ENCODE data around the gene PPP4R2.

DNA sequence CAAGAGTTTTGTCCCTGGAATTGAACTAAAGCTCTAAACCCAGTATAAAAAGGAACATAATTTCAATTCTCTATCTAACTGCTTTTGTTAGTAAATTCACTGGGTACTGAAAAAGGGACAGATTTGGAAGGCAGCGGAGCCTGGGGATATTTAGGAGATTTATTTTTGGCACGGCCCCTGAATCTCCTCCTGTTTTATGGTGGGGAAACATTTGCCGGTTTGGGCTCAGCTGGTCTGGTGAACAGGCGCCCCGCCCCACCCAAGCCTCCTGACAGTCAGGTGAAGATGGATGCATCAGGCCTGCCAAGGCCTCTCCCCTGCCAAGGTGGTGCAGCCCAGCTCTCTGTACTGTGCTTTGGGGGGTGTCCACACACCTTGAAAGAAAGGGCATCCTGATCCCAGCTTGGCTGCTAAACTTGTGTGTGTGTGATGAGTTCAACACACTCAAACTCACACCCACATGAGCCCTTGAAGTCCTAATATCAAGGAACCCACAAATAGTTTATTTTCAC lies 111.1 kb downstream of the PPP4R2 start:
- TF ChIP-seq, protein P1, sequence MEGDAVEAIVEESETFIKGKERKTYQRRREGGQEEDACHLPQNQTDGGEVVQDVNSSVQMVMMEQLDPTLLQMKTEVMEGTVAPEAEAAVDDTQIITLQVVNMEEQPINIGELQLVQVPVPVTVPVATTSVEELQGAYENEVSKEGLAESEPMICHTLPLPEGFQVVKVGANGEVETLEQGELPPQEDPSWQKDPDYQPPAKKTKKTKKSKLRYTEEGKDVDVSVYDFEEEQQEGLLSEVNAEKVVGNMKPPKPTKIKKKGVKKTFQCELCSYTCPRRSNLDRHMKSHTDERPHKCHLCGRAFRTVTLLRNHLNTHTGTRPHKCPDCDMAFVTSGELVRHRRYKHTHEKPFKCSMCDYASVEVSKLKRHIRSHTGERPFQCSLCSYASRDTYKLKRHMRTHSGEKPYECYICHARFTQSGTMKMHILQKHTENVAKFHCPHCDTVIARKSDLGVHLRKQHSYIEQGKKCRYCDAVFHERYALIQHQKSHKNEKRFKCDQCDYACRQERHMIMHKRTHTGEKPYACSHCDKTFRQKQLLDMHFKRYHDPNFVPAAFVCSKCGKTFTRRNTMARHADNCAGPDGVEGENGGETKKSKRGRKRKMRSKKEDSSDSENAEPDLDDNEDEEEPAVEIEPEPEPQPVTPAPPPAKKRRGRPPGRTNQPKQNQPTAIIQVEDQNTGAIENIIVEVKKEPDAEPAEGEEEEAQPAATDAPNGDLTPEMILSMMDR (IDR thresholded peaks at IDR 0.05; ENCODE audit: insufficient read depth, low read length), result no peak
- TF ChIP-seq POLR2AphosphoS5 (IDR thresholded peaks at IDR 0.05; ENCODE audit: low read depth) (no peak), SPI1 (IDR thresholded peaks at IDR 0.05; ENCODE audit: borderline replicate concordance, low read depth) (no peak), GABPA (IDR thresholded peaks at IDR 0.05; ENCODE audit: low read depth) (no peak)
